Measurements from ENCODE around the gene SPRY4.
"Not testable (repeated sequence)": the region's sequence is repeated elsewhere in the genome, so short reads cannot be mapped to it uniquely, and the experiment has no call there.

SPRY4 gene

GRCh38 chr5:142333749-142334148, 8.9 kb upstream of the SPRY4 start:
- DNase-seq: not testable (repeated sequence)

GRCh38 chr5:142330444-142330843, 5.6 kb upstream of the SPRY4 start:
- no peak for DNase-seq

GRCh38 chr5:142330026-142330425, 5.2 kb upstream of the SPRY4 start:
- DNase-seq: no peak

- peak; percentile 92 for DNase-seq
Observed at GRCh38 chr5:142327111-142327842, 2.5 kb upstream of the SPRY4 start.

GRCh38 chr5:142326480-142326938, 1.7 kb upstream of the SPRY4 start:
- no peak for DNase-seq

- peak; percentile 89 for DNase-seq
Observed at GRCh38 chr5:142325725-142326479, 1.1 kb upstream of the SPRY4 start.

- DNase-seq: no peak
Observed at GRCh38 chr5:142324136-142324870, 518 bp downstream of the SPRY4 start.

- DNase-seq: no peak
Observed at GRCh38 chr5:142323480-142324135, 1.2 kb downstream of the SPRY4 start.

- DNase-seq: peak; percentile 68
Observed at GRCh38 chr5:142322747-142323479, 1.9 kb downstream of the SPRY4 start.

GRCh38 chr5:142322403-142322746, 2.4 kb downstream of the SPRY4 start:
- DNase-seq: no peak

- DNase-seq: no peak
Observed at GRCh38 chr5:142320851-142321560, 3.8 kb downstream of the SPRY4 start.

- DNase-seq: no peak
Observed at GRCh38 chr5:142320430-142320738, 4.4 kb downstream of the SPRY4 start.

GRCh38 chr5:142319560-142320429, 5.0 kb downstream of the SPRY4 start:
- no peak for DNase-seq

- DNase-seq: no peak
Observed at GRCh38 chr5:142319105-142319504, 5.7 kb downstream of the SPRY4 start.

GRCh38 chr5:142317753-142318152, 7.1 kb downstream of the SPRY4 start:
- DNase-seq: no peak

GRCh38 chr5:142317173-142317572, 7.6 kb downstream of the SPRY4 start:
- DNase-seq: no peak

GRCh38 chr5:142316681-142317080, 8.1 kb downstream of the SPRY4 start:
- DNase-seq: no peak

- peak; percentile 73 for DNase-seq
Observed at GRCh38 chr5:142316051-142316450, 8.8 kb downstream of the SPRY4 start.

- DNase-seq: no peak
Observed at GRCh38 chr5:142315096-142315900, 9.5 kb downstream of the SPRY4 start.

GRCh38 chr5:142314606-142315005, 10.2 kb downstream of the SPRY4 start:
- DNase-seq: no peak
